ENCODE measurements around the gene ICAM2. TPM values are rescaled to one million over a fixed set of nuclear protein-coding genes. Genes with fewer than 3 reads are reported as not detected.

Gene ICAM2
- total and polyA plus RNA-seq, 4 donors, result 9.6 to 17.5 (median 12.4) TPM

DNA sequence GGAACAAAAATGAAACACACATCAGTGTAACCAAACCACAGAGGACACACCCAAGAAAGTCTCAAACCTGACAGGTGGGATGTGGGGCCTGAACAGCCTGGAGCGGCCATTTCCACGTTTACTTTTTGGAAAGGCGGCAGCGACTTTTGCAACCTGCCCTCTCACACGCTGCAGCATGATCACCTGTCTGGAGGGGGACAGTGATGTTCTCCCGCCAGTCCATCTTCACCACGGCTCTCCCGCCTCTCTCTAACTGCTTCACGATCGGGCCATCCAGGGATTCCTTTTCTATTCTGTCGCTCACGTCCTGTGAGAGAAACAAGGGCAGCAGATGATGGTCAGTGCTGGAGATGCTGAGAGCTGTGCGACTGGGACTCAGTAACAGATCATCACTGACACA lies 24.7 kb upstream of the ICAM2 start:
- H3K27ac ChIP-seq (ENCODE audit: low read depth in 1 of 2, low read length in 2 of 2), result no peak overlapping the region
- no peak overlapping the region for H3K4me3 ChIP-seq (ENCODE audit: low read depth in 1 of 3, low read length in 3 of 3)
- no peaks in the 10 kb centered on the region for H3K27me3 ChIP-seq (ENCODE audit: control insufficient read depth in 4 of 4, insufficient read depth in 4 of 4, low read length in 3 of 4)
- H3K9me3 ChIP-seq (ENCODE audit: control insufficient read depth in 4 of 4, low read length in 3 of 4), result no peaks in the 10 kb centered on the region
- peaks cover 0 to 9% (median 3%) of the 10 kb centered on the region in 4 donors for H3K4me1 ChIP-seq (ENCODE audit: control insufficient read depth in 4 of 4, insufficient read depth in 4 of 4, low read length in 3 of 4)
- H3K9ac ChIP-seq (ENCODE audit: low read depth in 1 of 2, low read length in 2 of 2), result no peak overlapping the region
- no peak for DNase-seq (ENCODE audit: low spot score)
- H3K36me3 ChIP-seq (ENCODE audit: control insufficient read depth in 4 of 4, insufficient read depth in 3 of 4, low read depth in 1 of 4, low read length in 3 of 4), result peaks cover 24 to 84% (median 77%) of the 10 kb centered on the region in 4 donors
- WGBS, result 89% methylated on average over 13 of the region's 13 CpGs
- no peak for TF ChIP-seq GABPA (IDR thresholded peaks at IDR 0.05 in 1 of 2, conservative IDR thresholded peaks at IDR 0.05 in 1 of 2)
- TF ChIP-seq HNF4G (IDR thresholded peaks at IDR 0.05), result no peak
- TF ChIP-seq YY1 (IDR thresholded peaks at IDR 0.05), result no peak
- TF ChIP-seq, protein P1, sequence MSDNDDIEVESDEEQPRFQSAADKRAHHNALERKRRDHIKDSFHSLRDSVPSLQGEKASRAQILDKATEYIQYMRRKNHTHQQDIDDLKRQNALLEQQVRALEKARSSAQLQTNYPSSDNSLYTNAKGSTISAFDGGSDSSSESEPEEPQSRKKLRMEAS (IDR thresholded peaks at IDR 0.05), result no peak
- TF ChIP-seq JUND (IDR thresholded peaks at IDR 0.05), result no peak
- TF ChIP-seq FOXA2 (IDR thresholded peaks at IDR 0.05), result no peak
- TF ChIP-seq, protein P2, sequence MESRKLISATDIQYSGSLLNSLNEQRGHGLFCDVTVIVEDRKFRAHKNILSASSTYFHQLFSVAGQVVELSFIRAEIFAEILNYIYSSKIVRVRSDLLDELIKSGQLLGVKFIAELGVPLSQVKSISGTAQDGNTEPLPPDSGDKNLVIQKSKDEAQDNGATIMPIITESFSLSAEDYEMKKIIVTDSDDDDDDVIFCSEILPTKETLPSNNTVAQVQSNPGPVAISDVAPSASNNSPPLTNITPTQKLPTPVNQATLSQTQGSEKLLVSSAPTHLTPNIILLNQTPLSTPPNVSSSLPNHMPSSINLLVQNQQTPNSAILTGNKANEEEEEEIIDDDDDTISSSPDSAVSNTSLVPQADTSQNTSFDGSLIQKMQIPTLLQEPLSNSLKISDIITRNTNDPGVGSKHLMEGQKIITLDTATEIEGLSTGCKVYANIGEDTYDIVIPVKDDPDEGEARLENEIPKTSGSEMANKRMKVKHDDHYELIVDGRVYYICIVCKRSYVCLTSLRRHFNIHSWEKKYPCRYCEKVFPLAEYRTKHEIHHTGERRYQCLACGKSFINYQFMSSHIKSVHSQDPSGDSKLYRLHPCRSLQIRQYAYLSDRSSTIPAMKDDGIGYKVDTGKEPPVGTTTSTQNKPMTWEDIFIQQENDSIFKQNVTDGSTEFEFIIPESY (IDR thresholded peaks at IDR 0.05), result no peak
- no peak for TF ChIP-seq TAF1 (conservative IDR thresholded peaks at IDR 0.05)
- no peak for TF ChIP-seq EGR1 (IDR thresholded peaks at IDR 0.05; ENCODE audit: low read depth in 2 of 2)
- TF ChIP-seq FOXA1 (IDR thresholded peaks at IDR 0.05), result no peak
- no peak for TF ChIP-seq NR2F2 (IDR thresholded peaks at IDR 0.05)
- no peak for TF ChIP-seq SP1 (IDR thresholded peaks at IDR 0.05)
- TF ChIP-seq CTCF (IDR thresholded peaks at IDR 0.05; ENCODE audit: low read depth, low read length, missing input control), result no peak
- TF ChIP-seq RAD21 (IDR thresholded peaks at IDR 0.05), result no peak
- TF ChIP-seq REST (IDR thresholded peaks at IDR 0.05), result no peak
- TF ChIP-seq HNF4A (conservative IDR thresholded peaks at IDR 0.05), result no peak
- no peak for TF ChIP-seq RXRA (IDR thresholded peaks at IDR 0.05)
- TF ChIP-seq, protein P3, sequence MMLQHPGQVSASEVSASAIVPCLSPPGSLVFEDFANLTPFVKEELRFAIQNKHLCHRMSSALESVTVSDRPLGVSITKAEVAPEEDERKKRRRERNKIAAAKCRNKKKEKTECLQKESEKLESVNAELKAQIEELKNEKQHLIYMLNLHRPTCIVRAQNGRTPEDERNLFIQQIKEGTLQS (IDR thresholded peaks at IDR 0.05), result no peak

Data from liver (tissue), 9 donors.